Measurements from ENCODE around the gene FBXW8. TPM values are rescaled to one million over a fixed set of nuclear protein-coding genes. Genes with fewer than 3 reads are reported as not detected.

The FBXW8 gene
- total RNA-seq, 4 donors from 2014 or later = 8.5 to 14.3 (median 10.6) TPM

DNA sequence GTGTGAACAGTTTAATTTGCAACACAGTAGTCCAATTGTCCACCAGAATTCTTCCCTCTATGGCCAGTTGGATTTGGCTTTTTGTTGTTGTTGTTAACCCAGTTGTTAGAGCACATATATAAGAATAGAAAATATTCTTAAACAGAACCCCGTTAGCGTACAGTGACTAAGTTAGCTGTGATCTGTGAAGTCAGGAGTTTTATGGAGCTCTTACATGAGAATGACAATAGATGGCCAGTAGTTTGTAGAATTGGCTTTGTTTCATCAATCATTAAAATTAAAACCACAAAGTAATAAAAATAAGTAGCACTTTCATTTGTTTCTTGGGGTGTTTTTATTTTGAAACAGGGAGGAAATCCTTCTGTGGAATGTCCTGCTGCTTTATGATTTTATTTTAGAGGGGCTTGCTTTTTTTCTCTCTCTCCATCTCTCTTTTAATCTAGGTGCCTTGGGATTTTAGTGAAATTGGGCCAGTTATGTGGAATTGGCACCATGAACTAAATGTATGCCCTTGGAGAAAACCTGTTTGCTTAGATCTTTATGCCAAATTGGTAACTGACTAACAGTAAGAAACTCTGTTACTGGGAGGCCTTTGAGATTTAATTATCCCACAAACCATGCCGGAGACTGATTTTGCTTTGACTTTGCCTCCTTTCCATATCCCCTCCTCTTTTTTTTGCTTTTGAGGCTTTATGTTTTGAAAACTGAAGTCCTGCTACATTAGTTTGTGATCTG is 22.9 kb downstream of the FBXW8 start:
- TF ChIP-seq, protein P1, sequence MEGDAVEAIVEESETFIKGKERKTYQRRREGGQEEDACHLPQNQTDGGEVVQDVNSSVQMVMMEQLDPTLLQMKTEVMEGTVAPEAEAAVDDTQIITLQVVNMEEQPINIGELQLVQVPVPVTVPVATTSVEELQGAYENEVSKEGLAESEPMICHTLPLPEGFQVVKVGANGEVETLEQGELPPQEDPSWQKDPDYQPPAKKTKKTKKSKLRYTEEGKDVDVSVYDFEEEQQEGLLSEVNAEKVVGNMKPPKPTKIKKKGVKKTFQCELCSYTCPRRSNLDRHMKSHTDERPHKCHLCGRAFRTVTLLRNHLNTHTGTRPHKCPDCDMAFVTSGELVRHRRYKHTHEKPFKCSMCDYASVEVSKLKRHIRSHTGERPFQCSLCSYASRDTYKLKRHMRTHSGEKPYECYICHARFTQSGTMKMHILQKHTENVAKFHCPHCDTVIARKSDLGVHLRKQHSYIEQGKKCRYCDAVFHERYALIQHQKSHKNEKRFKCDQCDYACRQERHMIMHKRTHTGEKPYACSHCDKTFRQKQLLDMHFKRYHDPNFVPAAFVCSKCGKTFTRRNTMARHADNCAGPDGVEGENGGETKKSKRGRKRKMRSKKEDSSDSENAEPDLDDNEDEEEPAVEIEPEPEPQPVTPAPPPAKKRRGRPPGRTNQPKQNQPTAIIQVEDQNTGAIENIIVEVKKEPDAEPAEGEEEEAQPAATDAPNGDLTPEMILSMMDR (IDR thresholded peaks at IDR 0.05; ENCODE audit: low read depth) = no peak

GRCh38 chr12:116934908-116935705 is 24.4 kb downstream of the FBXW8 start:
- TF ChIP-seq, protein P1 (IDR thresholded peaks at IDR 0.05; ENCODE audit: low read depth) = no peak

DNA sequence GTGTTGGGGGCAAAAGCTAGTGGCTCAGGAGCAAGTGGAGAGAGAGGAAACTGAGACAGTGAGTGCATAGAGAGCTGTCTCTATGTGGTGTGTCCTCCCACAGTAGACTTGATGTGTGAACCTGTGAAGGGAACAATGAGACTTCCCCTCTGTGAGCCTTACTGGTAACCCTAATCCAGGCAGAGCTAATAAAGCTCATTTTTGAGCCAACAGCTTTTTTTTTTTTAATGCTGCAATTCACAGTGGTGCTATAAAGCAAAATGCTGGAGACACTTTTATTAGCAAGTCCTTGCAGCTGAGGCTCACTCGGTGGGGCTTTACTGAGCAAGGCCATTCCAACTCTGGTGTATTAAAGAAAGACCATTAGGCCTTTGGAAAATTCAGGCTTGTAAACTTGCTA is 26.9 kb downstream of the FBXW8 start:
- TF ChIP-seq, protein P1 (IDR thresholded peaks at IDR 0.05; ENCODE audit: low read depth) = no peak

- TF ChIP-seq, protein P1 (IDR thresholded peaks at IDR 0.05; ENCODE audit: low read depth) = no peak
Measured at GRCh38 chr12:116939734-116940133, 29.0 kb downstream of the FBXW8 start.

GRCh38 chr12:116941188-116941587 is 30.4 kb downstream of the FBXW8 start:
- TF ChIP-seq, protein P1 (IDR thresholded peaks at IDR 0.05; ENCODE audit: low read depth) = no peak

- TF ChIP-seq, protein P1 (IDR thresholded peaks at IDR 0.05; ENCODE audit: low read depth) = no peak
Measured at GRCh38 chr12:116943419-116944372, 32.9 kb downstream of the FBXW8 start.
